Activated T-cell treated with anti-CD3 and anti-CD28 coated beads, Interleukin-2, amount 50 U/mL, for 48 hours (primary cell): ENCODE measurements around the gene MARCHF2.
"Not testable (repeated sequence)": the region's sequence is repeated elsewhere in the genome, so short reads cannot be mapped to it uniquely, and the experiment has no call there.

ENCODE experiments used
- DNase-seq, 2 experiments: peaks; one replicate each; pipeline ENCODE4 v3.0.0-alpha.2; 2020

MARCHF2 gene, protein sequence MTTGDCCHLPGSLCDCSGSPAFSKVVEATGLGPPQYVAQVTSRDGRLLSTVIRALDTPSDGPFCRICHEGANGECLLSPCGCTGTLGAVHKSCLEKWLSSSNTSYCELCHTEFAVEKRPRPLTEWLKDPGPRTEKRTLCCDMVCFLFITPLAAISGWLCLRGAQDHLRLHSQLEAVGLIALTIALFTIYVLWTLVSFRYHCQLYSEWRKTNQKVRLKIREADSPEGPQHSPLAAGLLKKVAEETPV

DNA sequence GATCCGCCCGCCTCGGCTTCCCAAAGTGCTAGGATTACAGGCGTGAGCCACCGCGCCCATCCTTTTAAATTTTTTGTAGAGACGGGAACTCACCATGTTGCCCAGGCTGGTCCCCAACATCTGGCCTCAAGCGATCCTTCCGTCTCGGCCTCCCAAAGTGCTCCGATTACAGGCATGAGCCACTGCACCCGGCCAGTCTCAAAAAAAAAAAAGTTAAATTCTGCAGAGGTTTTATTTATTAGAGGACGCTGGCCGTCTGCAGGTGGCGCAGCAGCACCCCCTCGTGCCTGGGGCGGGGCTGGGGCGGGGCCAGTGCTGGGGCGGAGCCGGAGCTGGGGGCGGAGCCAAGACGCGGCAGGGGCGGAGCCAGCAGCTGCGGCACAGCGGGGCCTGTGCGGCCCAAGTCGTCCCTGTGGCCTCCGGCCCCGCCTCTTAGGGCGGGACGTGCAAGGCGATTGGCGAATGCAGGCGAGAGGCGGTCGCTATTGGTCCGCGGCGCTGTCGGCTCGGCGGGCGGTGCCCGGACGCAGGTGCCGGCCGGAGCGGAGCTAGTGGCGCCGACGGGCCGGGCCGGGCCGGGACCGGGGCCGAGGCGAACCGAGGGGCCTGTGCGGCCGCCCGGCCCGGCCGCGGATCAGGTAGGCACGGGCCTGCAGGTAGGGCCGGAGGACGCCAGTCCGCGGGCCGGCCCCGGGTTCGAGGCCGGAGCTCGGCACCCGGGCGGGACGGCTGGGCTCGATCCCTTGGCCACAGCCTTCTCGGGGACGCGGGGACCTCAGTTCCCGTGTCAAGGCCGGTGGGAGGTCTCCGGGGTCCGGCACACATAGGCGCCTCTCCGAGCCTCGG lies at the start of gene MARCHF2:
TSS of gene MARCHF2 (plus strand) at position 523 of the 846 bp plus-strand sequence. CDS start 8,536 bp downstream, outside the sequence.
- DNase-seq = peak; percentile 100

DNA sequence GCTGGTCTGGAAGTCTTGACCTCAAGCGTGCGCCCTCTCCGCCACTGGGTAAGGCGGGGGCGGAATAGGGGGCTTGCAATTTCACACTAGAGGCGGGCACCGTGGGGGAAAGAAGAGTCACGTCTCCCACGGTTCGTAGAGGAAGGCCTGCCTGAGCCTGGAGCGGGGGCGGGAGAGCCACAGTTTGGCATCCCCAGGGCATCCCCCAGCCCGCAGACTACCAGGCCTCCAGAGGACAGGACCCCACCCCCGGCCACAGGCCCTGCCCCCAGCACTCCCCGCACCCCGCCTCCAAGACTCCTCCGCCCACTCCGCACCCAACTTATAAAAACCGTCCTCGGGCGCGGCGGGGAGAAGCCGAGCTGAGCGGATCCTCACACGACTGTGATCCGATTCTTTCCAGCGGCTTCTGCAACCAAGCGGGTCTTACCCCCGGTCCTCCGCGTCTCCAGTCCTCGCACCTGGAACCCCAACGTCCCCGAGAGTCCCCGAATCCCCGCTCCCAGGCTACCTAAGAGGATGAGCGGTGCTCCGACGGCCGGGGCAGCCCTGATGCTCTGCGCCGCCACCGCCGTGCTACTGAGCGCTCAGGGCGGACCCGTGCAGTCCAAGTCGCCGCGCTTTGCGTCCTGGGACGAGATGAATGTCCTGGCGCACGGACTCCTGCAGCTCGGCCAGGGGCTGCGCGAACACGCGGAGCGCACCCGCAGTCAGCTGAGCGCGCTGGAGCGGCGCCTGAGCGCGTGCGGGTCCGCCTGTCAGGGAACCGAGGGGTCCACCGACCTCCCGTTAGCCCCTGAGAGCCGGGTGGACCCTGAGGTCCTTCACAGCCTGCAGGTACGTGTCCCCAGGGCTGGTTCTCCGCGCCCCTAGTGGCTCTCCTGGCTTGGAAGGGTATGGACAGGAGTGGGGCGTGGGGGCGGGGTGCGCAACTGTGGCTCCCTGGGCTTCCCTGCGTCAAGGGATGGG lies 49.0 kb upstream of the MARCHF2 start, which contains the start of gene ANGPTL4:
TSS of gene ANGPTL4 (plus strand) at position 353 of the 969 bp plus-strand sequence. CDS start at position 520, 167 bp downstream.
- peak; percentile 80 to 85 for DNase-seq

DNA sequence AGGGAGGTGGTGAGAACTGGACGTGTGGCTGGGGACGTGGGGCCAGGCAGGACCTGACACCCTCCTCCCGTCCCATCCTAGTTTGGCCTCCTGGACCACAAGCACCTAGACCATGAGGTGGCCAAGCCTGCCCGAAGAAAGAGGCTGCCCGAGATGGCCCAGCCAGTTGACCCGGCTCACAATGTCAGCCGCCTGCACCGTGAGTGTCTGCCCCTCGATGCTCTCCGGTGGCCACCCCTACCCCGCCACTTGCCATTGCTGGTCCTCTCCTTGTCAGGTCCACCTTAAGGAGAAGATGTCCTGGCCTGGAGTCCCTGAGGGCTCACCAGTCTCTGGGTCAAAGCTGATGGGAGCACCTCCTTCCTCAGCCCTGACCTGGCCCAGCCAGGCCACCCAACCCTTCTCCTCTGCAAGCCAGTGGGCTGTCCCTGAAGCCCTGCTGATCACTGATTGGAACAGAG lies 47.0 kb upstream of the MARCHF2 start:
- DNase-seq = no peak

DNA sequence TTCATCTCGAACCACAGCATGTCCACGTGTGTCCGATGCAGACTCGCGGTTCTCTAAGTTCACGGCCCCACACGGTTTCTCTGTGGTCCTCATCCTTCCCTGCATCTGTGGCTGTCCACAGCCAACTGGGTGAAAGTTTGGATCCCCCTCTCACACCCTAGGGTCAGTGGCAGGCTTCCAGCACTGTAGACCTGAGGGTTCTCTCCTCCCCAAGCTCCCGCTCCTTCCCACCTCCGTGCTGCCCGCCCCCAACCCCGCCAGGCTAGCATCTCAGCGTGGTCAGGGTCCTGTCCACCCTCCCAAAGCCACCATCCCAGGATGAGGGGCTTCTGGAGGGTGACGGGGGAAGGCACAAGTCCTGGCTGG lies 46.2 kb upstream of the MARCHF2 start:
- DNase-seq = no peak

DNA sequence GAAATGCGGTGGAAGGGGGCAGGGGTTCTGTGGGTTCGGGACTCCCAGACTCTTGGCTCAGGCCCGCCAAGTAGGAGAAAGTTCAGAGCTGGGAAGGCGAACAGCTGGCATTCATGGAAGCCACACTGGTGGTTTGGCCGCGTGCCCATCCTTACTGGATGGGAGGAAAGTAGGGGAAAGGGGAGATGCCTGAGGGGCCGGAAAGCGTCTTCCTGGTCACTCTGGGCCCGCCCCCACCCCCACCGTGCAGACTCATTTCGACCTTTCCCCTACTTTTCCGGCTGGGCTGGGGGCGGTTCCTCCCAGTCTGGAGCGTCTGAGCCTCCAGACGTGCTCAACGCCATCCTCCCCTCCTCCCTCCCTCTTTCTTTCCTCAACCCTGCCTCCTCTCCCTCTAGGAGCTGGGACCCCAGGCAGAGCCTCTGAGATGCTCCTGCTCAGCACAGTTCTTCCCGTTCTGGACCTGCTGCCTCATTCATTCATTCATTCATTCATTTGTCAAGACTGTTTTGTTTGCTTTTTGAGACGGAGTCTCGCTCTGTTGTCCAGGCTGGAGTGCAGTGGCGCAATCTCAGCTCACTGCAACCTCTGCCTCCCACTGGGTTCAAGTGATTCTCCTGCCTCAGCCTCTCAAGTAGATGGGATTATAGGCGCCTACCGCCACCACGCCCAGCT lies 45.6 kb upstream of the MARCHF2 start:
- no peak for DNase-seq

DNA sequence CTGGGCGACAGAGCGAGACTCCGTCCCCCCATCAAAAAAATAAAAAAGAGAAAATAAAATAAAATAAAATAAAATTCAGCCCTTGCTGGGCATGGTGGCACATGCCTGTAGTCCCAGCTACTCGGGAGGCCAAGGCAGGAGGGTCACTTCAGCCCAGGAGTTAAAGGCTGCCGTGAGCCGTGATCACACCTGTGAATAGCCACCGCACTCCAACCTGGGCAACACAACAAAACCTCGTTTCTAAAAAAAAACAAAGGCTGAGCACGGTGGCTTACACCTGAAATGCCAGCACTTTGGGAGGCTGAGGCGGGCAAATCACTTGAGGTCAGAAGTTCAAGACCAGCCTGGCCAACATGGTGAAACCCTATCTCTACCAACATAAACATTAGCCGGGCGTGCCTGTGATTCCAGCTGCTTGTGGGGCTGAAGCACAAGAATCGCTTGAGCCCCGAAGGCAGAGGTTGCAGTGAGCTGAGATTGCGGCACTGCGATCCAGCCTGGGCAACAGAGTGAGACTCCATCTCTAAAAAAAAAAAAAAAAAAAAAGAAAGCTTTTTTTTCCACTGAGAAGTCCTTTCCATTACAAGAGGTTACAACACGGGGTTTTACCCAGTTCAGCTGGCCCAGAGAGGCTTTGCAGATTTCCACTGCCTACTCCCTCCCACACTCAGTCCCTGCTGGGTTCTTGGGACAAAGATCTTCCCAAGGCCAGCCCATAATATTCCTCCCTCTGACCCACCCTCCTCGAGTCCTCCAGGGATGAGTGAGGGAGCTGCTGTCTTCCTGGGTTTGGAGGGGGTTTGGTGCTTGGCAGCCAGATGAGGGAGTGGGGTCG lies 42.7 kb upstream of the MARCHF2 start:
- DNase-seq = no peak

DNA sequence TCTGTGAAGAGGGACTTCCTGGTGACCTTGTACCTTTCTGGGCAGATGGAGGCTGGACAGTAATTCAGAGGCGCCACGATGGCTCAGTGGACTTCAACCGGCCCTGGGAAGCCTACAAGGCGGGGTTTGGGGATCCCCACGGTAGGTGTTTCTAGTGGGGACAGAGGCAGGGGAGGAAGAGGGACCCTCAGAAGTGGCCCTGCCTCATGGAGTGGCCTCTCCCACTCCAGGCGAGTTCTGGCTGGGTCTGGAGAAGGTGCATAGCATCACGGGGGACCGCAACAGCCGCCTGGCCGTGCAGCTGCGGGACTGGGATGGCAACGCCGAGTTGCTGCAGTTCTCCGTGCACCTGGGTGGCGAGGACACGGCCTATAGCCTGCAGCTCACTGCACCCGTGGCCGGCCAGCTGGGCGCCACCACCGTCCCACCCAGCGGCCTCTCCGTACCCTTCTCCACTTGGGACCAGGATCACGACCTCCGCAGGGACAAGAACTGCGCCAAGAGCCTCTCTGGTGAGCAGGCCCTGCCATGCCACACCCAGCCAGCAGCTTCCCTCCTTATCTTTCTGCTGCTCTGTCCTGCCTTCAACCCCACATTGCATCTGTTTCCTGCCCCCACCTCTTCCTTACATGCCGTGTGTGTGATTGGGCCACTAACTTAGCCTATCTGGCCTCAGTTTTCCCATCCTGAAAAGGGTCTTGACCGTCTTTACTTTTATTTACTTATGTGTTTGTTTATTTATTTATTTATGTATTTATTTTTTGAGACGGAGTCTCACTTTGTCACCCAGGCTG lies 41.9 kb upstream of the MARCHF2 start:
- DNase-seq = no peak

DNA sequence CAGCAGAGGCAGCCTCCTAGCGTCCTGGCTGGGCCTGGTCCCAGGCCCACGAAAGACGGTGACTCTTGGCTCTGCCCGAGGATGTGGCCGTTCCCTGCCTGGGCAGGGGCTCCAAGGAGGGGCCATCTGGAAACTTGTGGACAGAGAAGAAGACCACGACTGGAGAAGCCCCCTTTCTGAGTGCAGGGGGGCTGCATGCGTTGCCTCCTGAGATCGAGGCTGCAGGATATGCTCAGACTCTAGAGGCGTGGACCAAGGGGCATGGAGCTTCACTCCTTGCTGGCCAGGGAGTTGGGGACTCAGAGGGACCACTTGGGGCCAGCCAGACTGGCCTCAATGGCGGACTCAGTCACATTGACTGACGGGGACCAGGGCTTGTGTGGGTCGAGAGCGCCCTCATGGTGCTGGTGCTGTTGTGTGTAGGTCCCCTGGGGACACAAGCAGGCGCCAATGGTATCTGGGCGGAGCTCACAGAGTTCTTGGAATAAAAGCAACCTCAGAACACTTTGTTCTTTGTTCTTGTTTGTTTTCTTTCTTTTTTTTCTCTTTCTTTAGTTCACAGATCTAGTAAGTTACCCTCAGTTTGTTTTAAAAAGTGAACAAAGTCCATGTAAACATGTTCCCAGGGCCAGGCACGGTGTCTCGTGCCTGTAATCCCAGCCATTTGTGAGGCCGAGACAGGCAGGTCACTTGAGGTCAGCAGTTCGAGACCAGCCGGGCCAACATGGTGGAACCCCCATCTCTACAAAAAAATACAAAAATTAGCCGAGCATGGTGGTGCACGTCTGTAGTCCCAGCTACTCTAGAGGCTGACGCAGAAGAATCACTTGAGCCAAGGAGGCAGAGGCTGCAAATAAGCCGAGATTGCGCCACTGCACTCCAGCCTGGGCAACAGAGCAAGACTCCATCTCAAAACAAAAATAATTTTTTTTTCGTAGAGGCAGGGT lies 39.0 kb upstream of the MARCHF2 start:
- no peak for DNase-seq

DNA sequence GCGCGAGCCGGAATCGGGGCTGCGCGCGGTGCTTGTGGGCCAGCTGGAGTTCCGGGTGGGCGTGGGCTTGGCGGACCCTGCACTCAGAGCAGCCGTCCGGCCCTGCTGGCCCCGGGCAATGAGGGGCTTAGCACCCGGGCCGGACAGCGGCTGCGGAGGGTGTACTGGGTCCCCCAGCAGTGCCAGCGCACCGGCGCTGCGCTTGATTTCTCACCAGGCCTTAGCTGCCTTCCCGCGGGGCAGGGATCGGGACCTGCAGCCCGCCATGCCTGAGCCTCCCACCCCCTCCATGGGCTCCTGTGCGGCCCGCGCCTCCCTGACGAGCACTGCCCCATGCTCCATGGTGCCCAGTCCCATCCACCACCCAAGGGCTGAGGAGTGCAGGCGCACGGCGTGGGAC lies 37.3 kb upstream of the MARCHF2 start:
- DNase-seq = not testable (repeated sequence)

DNA sequence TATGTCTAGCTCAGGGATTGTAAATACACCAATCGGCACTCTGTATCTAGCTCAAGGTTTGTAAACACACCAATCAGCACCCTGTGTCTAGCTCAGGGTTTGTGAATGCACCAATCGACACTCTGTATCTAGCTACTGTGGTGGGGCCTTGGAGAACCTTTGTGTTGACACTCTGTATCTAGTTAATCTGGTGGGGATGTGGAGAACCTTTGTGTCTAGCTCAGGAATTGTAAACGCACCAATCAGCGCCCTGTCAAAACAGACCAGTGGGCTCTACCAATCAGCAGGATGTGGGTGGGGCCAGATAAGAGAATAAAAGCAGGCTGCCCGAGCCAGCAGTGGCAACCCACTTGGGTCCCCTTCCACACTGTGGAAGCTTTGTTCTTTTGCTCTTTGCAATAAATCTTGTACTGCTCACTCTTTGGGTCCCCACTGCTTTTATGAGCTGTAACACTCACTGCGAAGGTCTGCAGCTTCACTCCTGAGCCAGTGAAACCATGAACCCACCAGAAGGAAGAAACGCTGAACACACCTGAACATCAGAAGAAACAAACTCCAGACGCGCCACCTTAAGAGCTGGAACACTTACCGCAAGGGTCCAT lies 36.6 kb upstream of the MARCHF2 start:
- DNase-seq = not testable (repeated sequence)

DNA sequence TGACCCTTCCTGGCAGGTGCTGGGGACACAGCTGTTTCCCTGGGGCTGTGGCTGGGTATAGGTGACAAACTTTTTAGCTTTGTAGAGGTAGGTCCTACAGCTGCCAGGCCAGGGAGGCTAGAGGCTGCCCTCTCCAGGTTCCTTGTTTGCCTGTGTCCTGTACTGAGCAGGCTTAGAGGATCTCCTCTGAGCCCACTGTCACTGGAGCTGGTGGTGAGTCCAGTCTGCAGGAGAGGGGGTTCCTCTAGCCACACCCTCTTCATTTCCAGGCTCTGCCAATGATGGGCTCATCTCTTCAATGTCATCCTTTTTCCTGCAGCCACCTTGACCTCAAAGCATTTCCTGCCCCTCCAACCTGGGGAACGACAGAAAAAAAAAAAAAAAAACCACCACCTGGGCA lies 35.5 kb upstream of the MARCHF2 start:
- no peak for DNase-seq

DNA sequence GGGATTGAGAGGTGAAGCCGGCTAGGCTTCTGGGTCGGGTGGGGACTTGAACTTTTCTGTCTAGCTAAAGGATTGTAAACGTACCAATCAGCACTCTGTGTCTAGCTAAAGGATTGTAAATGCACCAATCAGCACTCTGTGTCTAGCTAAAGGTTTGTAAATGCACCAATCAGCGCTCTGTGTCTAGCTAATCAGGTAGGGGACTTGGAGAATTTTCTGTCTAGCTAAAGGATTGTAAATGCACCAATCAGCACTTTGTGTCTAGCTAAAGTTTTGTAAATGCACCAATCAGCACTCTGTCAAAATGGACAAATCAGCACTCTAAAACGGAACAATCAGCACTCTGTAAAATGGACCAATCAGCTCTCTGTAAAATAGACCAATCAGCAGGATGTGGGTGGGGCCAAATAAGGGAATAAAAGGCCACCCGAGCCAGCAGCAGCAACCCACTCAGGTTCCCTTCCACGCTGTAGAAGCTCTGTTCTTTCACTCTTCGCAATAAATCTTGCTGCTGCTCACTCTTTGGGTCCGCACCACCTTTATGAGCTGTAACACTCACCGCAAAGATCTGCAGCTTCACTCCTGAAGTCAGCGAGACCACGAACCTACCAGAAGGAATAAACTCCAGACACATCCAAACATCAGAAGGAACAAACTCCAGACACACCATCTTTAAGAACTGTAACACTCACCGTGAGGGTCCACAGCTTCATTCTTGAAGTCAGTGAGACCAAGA lies 33.8 kb upstream of the MARCHF2 start:
- not testable (repeated sequence) for DNase-seq

DNA sequence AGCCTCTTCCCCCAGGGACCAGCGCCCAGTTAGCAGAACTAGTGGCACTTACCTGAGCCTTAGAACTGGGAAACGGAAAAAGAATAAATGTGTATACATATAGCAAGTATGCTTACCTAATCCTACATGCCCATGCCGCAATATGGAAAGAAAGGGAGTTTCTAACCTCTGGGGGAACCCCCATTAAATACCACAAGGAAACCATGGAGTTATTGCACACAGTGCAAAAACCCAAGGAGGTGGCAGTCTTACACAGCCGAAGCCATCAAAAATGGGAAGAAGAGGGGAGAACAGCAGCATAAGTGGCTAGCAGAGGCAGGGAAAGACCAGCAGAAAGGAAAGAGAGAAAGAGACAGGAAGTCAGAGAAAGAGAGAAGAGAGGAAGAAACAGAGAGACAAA lies 28.5 kb upstream of the MARCHF2 start:
- not testable (repeated sequence) for DNase-seq

DNA sequence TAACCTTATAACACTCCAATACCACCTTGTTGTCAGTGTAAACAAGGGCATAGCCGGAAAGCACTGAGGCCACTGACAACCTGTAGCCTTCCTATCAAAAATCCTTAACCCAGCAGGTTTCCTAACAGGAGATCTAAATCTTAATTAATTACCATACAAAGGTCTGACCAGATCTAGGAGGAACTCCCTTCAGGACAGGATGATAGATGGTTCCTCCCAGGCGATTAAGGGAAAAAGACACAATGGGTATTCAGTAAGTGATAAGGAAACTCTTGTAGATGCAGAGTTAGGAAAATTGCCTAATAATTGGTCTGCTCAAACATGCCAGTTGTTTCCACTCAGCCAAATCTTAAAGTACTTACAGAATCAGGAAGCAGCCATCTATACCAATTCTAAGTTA lies 28.0 kb upstream of the MARCHF2 start:
- DNase-seq = not testable (repeated sequence)

DNA sequence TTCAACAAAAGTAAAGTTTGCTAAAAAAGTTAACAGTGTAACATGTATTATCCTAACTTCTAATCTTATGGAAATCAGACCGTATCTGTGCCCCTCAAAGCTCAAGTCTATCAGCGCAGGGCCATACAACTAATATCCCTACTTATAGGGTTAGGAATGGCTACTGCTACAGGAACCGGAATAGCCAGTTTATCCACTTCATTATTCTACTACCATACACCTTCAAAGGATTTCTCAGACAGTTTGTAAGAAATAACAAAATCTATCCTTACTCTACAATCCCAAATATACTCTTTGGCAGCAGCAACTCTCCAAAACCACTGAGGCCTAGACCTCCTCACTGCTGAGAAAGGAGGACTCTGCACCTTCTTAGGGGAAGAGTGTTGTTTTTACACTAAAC lies 27.5 kb upstream of the MARCHF2 start:
- not testable (repeated sequence) for DNase-seq

DNA sequence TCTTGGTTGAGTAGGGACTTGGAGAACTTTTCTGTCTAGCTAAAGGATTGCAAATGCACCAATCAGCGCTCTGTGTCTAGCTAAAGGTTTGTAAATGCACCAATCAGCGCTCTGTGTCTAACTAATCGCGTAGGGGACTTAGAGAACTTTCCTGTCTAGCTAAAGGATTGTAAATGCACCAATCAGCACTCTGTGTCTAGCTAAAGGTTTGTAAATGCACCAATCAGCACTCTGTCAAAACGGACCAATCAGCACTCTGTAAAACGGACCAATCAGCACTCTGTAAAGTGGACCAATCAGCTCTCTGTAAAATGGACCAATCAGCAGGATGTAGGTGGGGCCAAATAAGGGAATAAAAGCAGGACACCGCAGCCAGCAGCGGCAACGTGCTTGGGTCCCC lies 26.7 kb upstream of the MARCHF2 start:
- DNase-seq = not testable (repeated sequence)

DNA sequence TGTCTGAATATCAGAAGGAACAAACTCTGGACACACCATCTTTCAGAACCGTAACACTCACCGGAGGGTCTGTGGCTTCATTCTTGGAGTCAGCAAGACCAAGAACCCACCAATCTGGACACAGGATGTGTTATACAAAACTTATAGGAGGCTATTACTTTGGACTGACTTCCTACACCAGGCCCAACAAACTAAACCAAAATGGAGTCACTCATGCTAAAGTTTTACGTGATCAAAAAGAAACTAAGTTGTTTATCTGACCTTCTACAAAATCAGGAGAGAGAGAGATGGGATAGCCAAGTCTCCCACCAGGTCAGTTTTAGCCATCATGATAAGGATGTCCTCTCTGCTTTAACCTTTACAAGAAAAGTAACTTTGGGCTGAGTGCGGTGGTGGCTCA lies 26.1 kb upstream of the MARCHF2 start:
- no peak for DNase-seq
